Hematopoietic multipotent progenitor cell treated with erythropoietin and hydrocortisone succinate and interleukin-3 and kit ligand, for 15 days (in vitro differentiated cells): ENCODE data around the gene EPB41L5.
"Not testable (repeated sequence)": the region's sequence is repeated elsewhere in the genome, so short reads cannot be mapped to it uniquely, and the experiment has no call there.

Experiments
- DNase-seq: peaks from one replicate; pipeline ENCODE4 v3.0.0-alpha.2; 2015; ENCODE audit warnings: low spot score

The EPB41L5 gene

GRCh38 chr2:120100627-120101026 is 87.8 kb downstream of the EPB41L5 start:
- no peak for DNase-seq

GRCh38 chr2:120103723-120104467 is 91.0 kb downstream of the EPB41L5 start:
- DNase-seq: no peak

GRCh38 chr2:120104772-120105171 is 91.9 kb downstream of the EPB41L5 start:
- DNase-seq: no peak

- no peak for DNase-seq
Observed at GRCh38 chr2:120105360-120105759, 92.5 kb downstream of the EPB41L5 start.

- DNase-seq: no peak
Observed at GRCh38 chr2:120108049-120108448, 95.2 kb downstream of the EPB41L5 start.

GRCh38 chr2:120108749-120109148 is 95.9 kb downstream of the EPB41L5 start:
- DNase-seq: no peak

- no peak for DNase-seq
Observed at GRCh38 chr2:120109186-120110061, 96.5 kb downstream of the EPB41L5 start.

GRCh38 chr2:120110062-120110362 is 97.1 kb downstream of the EPB41L5 start:
- no peak for DNase-seq

GRCh38 chr2:120110507-120110906 is 97.6 kb downstream of the EPB41L5 start:
- no peak for DNase-seq

GRCh38 chr2:120111193-120111592 is 98.3 kb downstream of the EPB41L5 start:
- no peak for DNase-seq

GRCh38 chr2:120118018-120118417 is 105.1 kb downstream of the EPB41L5 start:
- no peak for DNase-seq

GRCh38 chr2:120118471-120118870 is 105.6 kb downstream of the EPB41L5 start:
- no peak for DNase-seq

GRCh38 chr2:120121337-120121736 is 108.5 kb downstream of the EPB41L5 start:
- not testable (repeated sequence) for DNase-seq

- DNase-seq: no peak
Observed at GRCh38 chr2:120123090-120123489, 110.2 kb downstream of the EPB41L5 start.

GRCh38 chr2:120125195-120125594 is 112.3 kb downstream of the EPB41L5 start:
- DNase-seq: no peak

- DNase-seq: no peak
Observed at GRCh38 chr2:120128216-120128615, 115.3 kb downstream of the EPB41L5 start.

- no peak for DNase-seq
Observed at GRCh38 chr2:120132190-120132589, 119.3 kb downstream of the EPB41L5 start.

GRCh38 chr2:120132691-120133090 is 119.8 kb downstream of the EPB41L5 start:
- DNase-seq: no peak

- no peak for DNase-seq
Observed at GRCh38 chr2:120133572-120134244, 120.8 kb downstream of the EPB41L5 start.

- no peak for DNase-seq
Observed at GRCh38 chr2:120134263-120134662, 121.4 kb downstream of the EPB41L5 start.

- not testable (repeated sequence) for DNase-seq
Observed at GRCh38 chr2:120135013-120135412, 122.1 kb downstream of the EPB41L5 start.

GRCh38 chr2:120140866-120141265 is 128.0 kb downstream of the EPB41L5 start:
- no peak for DNase-seq
